Liver (tissue), 9 donors: ENCODE results near the gene RBM6. TPM values are rescaled to one million over a fixed set of nuclear protein-coding genes. Genes with fewer than 3 reads are reported as not detected.

Experiments
- DNase-seq: peaks from one replicate; pipeline ENCODE4 v3.0.0-alpha.2; 2017; ENCODE audit warnings: low spot score
- H3K27ac ChIP-seq, 2 donors: one replicate each; pipeline ENCODE4 v1.7.0; 2013; ENCODE audit warnings: inconsistent platforms in 2 of 2, low read length in 2 of 2, control low read depth in 1 of 2, low read depth in 1 of 2, mild to moderate bottlenecking in 1 of 2
- H3K27me3 ChIP-seq, 4 donors: one replicate each; pipeline versions ENCODE4 v1.6.1 to v1.7.0; 2013; ENCODE audit warnings: low read length in 3 of 4, inconsistent platforms in 1 of 4, mild to moderate bottlenecking in 1 of 4, moderate library complexity in 1 of 4; ENCODE audit not compliant: control insufficient read depth in 4 of 4, insufficient read depth in 4 of 4
- H3K36me3 ChIP-seq, 4 donors: one replicate each; pipeline versions ENCODE4 v1.6.1 to v1.7.0; 2013; ENCODE audit warnings: low read length in 3 of 4, mild to moderate bottlenecking in 3 of 4, low read depth in 1 of 4, moderate library complexity in 1 of 4; ENCODE audit not compliant: control insufficient read depth in 4 of 4, insufficient read depth in 3 of 4
- H3K4me1 ChIP-seq, 4 donors: one replicate each; pipeline versions ENCODE4 v1.6.1 to v1.7.0; 2013; ENCODE audit warnings: low read length in 3 of 4, mild to moderate bottlenecking in 3 of 4, moderate library complexity in 1 of 4; ENCODE audit not compliant: control insufficient read depth in 4 of 4, insufficient read depth in 4 of 4
- H3K4me3 ChIP-seq, 3 donors: one replicate each; pipeline versions ENCODE4 v1.6.1 to v1.7.0; 2013; ENCODE audit warnings: low read length in 3 of 3, control low read depth in 1 of 3, low read depth in 1 of 3, mild to moderate bottlenecking in 1 of 3
- H3K9ac ChIP-seq, 2 donors: one replicate each; pipeline ENCODE4 v1.7.0; 2013; ENCODE audit warnings: low read length in 2 of 2, mild to moderate bottlenecking in 2 of 2, moderate library complexity in 2 of 2, control low read depth in 1 of 2, low read depth in 1 of 2
- H3K9me3 ChIP-seq, 4 donors: one replicate each; pipeline versions ENCODE4 v1.6.1 to v1.7.0; 2013; ENCODE audit warnings: low read length in 3 of 4; ENCODE audit not compliant: control insufficient read depth in 4 of 4
- ATF3 ChIP-seq: IDR thresholded peaks from 2 replicates; pipeline ENCODE4 v1.6.1; 2016; ENCODE audit warnings: antibody characterized with exemption
- EGR1 ChIP-seq, 2 donors: IDR thresholded peaks; 2 replicates each; pipeline ENCODE4 v1.6.1; 2016 to 2018; ENCODE audit warnings: antibody characterized with exemption in 2 of 2, low read depth in 2 of 2
- FOXA1 ChIP-seq: IDR thresholded peaks from 2 replicates; pipeline ENCODE4 v1.6.1; 2016; ENCODE audit warnings: antibody characterized with exemption
- FOXA2 ChIP-seq: IDR thresholded peaks from 2 replicates; pipeline ENCODE4 v1.6.1; 2016; ENCODE audit warnings: antibody characterized with exemption
- GABPA ChIP-seq, 2 donors: IDR thresholded peaks in 1 of 2; conservative IDR thresholded peaks in 1 of 2; 2 replicates each; pipeline ENCODE4 v1.6.1; 2016; ENCODE audit warnings: antibody characterized with exemption in 2 of 2, mild to moderate bottlenecking in 1 of 2, moderate library complexity in 1 of 2
- HNF4A ChIP-seq, 2 donors: conservative IDR thresholded peaks; 2 replicates each; pipeline ENCODE4 v1.6.1; 2016; ENCODE audit warnings: antibody characterized with exemption in 2 of 2, mild to moderate bottlenecking in 2 of 2
- HNF4G ChIP-seq: IDR thresholded peaks from 2 replicates; pipeline ENCODE4 v1.6.1; 2016; ENCODE audit warnings: antibody characterized with exemption
- JUND ChIP-seq, 2 donors: IDR thresholded peaks; 2 replicates each; pipeline ENCODE4 v1.6.1; 2016; ENCODE audit warnings: antibody characterized with exemption in 2 of 2
- MAX ChIP-seq: IDR thresholded peaks from 2 replicates; pipeline ENCODE4 v1.6.1; 2016; ENCODE audit warnings: antibody characterized with exemption
- NR2F2 ChIP-seq: IDR thresholded peaks from 2 replicates; pipeline ENCODE4 v1.6.1; 2016; ENCODE audit warnings: antibody characterized with exemption
- RAD21 ChIP-seq, 2 donors: IDR thresholded peaks; 2 replicates each; pipeline ENCODE4 v1.6.1; 2016; ENCODE audit warnings: antibody characterized with exemption in 2 of 2, mild to moderate bottlenecking in 2 of 2
- RXRA ChIP-seq, 2 donors: IDR thresholded peaks; 2 replicates each; pipeline ENCODE4 v1.6.1; 2017 to 2018; ENCODE audit warnings: antibody characterized with exemption in 2 of 2, mild to moderate bottlenecking in 1 of 2
- SP1 ChIP-seq: IDR thresholded peaks from 2 replicates; pipeline ENCODE4 v1.6.1; 2018; ENCODE audit warnings: antibody characterized with exemption, mild to moderate bottlenecking
- TAF1 ChIP-seq: conservative IDR thresholded peaks from 2 replicates; pipeline ENCODE4 v1.6.1; 2016; ENCODE audit warnings: antibody characterized with exemption, mild to moderate bottlenecking
- YY1 ChIP-seq: IDR thresholded peaks from 2 replicates; pipeline ENCODE4 v1.6.1; 2016; ENCODE audit warnings: antibody characterized with exemption, mild to moderate bottlenecking
- WGBS: extraction: QIAGEN DNeasy Blood & Tissue Kit; methylation state at CpG from one replicate; pipeline ENCODE4 v1.1.7; 2013; 5-methylcytosine and 5-hydroxymethylcytosine counted together
- polyA plus RNA-seq, 2 donors: library from polyadenylated mRNA; stranded (reverse) in 1 of 2; unstranded in 1 of 2; fragments of 200-250 nt in 1 of 2; fragments of >200 nt in 1 of 2; fragmentation: Nextera tagmentation in 1 of 2; extraction: Ambion mirVana in 1 of 2; gene quantifications; one replicate each; pipeline versions ENCODE4 v1.2.1 to v1.2.3, GENCODE V29; 2013 to 2015
- total RNA-seq, 2 donors: library from RNA; depleted of rRNA; stranded (reverse); fragments of >200 nt; gene quantifications; one replicate each; pipeline ENCODE4 v1.2.3, GENCODE V29; 2014
- TF ChIP-seq, protein P1 (sequence below): IDR thresholded peaks from 2 replicates; pipeline ENCODE4 v1.6.1; 2016; ENCODE audit warnings: antibody characterized with exemption
- TF ChIP-seq, protein P2 (sequence below): IDR thresholded peaks from 2 replicates; pipeline ENCODE4 v1.6.1; 2016; ENCODE audit warnings: antibody characterized with exemption, mild to moderate bottlenecking
- TF ChIP-seq, protein P3 (sequence below): fragments of 150-350 bp; IDR thresholded peaks from 2 replicates; pipeline ENCODE4 v1.5.1; 2017; ENCODE audit warnings: improper control_type of control experiment, low read depth, low read length; ENCODE audit not compliant: missing input control
- donor health status: healthy.
- donor health status: healthy.
- donor health status: healthy.
- donor health status: healthy.
- donor health status: healthy.

The RBM6 gene
- total and polyA plus RNA-seq, 4 donors = 10.9 to 59.2 (median 37.5) TPM

DNA sequence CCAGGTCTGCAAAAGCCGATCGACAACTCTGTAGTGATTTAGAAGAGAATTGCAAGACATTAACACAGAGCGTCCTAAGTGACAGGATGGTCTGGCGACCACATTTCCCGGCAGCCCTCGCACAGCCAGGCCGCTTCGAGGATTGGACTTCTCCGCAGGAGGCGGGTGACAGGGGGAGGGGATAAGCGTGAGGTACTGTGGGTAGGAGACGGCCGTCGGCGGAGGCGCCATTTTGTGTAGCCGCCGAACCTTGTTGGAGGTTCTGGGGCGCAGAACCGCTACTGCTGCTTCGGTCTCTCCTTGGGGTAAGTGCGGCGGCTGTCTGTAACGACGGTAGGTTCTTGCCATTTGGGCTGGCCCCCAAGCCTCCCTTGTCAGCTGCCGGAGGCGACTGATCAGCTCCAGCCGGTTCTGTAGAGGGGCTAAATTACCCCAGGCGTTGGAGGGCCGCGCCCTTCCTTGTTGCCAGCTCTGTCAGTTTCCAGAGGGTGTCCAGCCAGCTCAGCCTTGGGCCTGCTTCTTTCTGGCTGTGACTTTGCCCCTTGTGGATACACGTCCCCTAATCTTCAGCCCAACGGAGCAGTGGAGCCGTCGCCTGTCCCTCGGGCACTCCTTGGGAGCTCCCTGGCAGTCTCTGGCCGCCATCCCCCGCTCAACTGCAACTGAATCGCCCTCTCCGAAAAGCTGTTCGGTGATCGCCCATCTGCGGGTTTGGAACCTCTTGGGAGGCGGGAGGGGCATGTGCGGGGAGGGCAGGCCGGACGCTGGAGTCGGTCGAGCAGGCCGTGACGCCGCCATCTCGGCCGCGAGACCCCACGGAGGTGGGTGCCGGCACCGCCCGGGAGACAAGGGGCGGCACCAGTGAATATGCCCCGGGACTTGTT lies 149.0 kb downstream of the RBM6 start, which contains the start of gene RBM5:
Gene RBM5, plus strand, starts transcription at position 195 of the 884 bp plus-strand sequence. CDS start 1,516 bp downstream, outside the sequence.
- H3K36me3 ChIP-seq = peaks cover 9 to 30% (median 27%) of the 10 kb centered on the region in 4 donors
- peak; percentile 87 for DNase-seq
- peak within 1 kb of the TSS; percentile 92 to 95 for H3K9ac ChIP-seq
- WGBS = under 1% methylated on average over 61 of the region's 61 CpGs
- TF ChIP-seq, protein P1, sequence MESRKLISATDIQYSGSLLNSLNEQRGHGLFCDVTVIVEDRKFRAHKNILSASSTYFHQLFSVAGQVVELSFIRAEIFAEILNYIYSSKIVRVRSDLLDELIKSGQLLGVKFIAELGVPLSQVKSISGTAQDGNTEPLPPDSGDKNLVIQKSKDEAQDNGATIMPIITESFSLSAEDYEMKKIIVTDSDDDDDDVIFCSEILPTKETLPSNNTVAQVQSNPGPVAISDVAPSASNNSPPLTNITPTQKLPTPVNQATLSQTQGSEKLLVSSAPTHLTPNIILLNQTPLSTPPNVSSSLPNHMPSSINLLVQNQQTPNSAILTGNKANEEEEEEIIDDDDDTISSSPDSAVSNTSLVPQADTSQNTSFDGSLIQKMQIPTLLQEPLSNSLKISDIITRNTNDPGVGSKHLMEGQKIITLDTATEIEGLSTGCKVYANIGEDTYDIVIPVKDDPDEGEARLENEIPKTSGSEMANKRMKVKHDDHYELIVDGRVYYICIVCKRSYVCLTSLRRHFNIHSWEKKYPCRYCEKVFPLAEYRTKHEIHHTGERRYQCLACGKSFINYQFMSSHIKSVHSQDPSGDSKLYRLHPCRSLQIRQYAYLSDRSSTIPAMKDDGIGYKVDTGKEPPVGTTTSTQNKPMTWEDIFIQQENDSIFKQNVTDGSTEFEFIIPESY = peak; percentile 30
- peak in 1 of 2 donors; percentile 54 for TF ChIP-seq RXRA (IDR thresholded peaks at IDR 0.05)
- peak in 1 of 2 donors; percentile 46 for TF ChIP-seq RAD21 (IDR thresholded peaks at IDR 0.05)
- peak; percentile 74 for TF ChIP-seq SP1
- TF ChIP-seq FOXA1 = no peak
- peak; percentile 39 for TF ChIP-seq TAF1
- peak; percentile 13 for TF ChIP-seq HNF4G
- TF ChIP-seq MAX = peak; percentile 19
- TF ChIP-seq, protein P2, sequence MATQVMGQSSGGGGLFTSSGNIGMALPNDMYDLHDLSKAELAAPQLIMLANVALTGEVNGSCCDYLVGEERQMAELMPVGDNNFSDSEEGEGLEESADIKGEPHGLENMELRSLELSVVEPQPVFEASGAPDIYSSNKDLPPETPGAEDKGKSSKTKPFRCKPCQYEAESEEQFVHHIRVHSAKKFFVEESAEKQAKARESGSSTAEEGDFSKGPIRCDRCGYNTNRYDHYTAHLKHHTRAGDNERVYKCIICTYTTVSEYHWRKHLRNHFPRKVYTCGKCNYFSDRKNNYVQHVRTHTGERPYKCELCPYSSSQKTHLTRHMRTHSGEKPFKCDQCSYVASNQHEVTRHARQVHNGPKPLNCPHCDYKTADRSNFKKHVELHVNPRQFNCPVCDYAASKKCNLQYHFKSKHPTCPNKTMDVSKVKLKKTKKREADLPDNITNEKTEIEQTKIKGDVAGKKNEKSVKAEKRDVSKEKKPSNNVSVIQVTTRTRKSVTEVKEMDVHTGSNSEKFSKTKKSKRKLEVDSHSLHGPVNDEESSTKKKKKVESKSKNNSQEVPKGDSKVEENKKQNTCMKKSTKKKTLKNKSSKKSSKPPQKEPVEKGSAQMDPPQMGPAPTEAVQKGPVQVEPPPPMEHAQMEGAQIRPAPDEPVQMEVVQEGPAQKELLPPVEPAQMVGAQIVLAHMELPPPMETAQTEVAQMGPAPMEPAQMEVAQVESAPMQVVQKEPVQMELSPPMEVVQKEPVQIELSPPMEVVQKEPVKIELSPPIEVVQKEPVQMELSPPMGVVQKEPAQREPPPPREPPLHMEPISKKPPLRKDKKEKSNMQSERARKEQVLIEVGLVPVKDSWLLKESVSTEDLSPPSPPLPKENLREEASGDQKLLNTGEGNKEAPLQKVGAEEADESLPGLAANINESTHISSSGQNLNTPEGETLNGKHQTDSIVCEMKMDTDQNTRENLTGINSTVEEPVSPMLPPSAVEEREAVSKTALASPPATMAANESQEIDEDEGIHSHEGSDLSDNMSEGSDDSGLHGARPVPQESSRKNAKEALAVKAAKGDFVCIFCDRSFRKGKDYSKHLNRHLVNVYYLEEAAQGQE = peak; percentile 77
- TF ChIP-seq GABPA (IDR thresholded peaks at IDR 0.05 in 1 of 2, conservative IDR thresholded peaks at IDR 0.05 in 1 of 2) = peak in 1 of 2 donors; percentile 56
- TF ChIP-seq, protein P3, sequence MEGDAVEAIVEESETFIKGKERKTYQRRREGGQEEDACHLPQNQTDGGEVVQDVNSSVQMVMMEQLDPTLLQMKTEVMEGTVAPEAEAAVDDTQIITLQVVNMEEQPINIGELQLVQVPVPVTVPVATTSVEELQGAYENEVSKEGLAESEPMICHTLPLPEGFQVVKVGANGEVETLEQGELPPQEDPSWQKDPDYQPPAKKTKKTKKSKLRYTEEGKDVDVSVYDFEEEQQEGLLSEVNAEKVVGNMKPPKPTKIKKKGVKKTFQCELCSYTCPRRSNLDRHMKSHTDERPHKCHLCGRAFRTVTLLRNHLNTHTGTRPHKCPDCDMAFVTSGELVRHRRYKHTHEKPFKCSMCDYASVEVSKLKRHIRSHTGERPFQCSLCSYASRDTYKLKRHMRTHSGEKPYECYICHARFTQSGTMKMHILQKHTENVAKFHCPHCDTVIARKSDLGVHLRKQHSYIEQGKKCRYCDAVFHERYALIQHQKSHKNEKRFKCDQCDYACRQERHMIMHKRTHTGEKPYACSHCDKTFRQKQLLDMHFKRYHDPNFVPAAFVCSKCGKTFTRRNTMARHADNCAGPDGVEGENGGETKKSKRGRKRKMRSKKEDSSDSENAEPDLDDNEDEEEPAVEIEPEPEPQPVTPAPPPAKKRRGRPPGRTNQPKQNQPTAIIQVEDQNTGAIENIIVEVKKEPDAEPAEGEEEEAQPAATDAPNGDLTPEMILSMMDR = no peak
- TF ChIP-seq JUND (IDR thresholded peaks at IDR 0.05) = no peak
- no peak for TF ChIP-seq ATF3
- peak; percentile 16 for TF ChIP-seq NR2F2
- TF ChIP-seq HNF4A (conservative IDR thresholded peaks at IDR 0.05) = peak; percentile 38 to 56
- peak; percentile 99 for TF ChIP-seq YY1
- TF ChIP-seq FOXA2 = no peak
- TF ChIP-seq EGR1 (IDR thresholded peaks at IDR 0.05; ENCODE audit: low read depth in 2 of 2) = no peak
- H3K4me3 ChIP-seq = peak within 1 kb of the TSS; percentile 76 to 100 (median 95)
- H3K27me3 ChIP-seq = no peaks in the 10 kb centered on the region
- peaks cover 0 to 13% (median 11%) of the 10 kb centered on the region in 4 donors for H3K4me1 ChIP-seq
- peak within 1 kb of the TSS; percentile 94 for H3K27ac ChIP-seq
- no peaks in the 10 kb centered on the region for H3K9me3 ChIP-seq
